ENCODE data around the gene MTHFD2.

The MTHFD2 gene

DNA sequence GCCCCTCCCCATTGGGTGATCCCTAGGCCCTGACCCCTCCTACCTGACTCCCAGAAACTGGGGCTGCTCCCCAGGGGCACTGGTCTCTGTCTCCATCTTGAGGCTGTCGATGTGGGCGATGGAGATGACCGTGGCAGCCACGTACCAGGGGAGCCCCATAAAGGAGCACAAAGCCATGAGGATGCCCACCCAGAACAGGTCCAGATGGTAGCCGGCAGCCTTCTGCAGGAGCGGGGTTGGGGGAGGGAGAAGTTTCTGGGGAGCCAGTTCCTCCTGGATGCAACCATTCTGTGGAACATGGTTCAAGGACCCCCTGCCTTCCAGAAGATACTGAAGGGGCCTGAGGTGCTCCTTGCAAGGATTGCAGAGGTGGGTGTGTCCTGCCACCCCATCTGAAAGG lies 34.0 kb downstream of the MTHFD2 start:
- no peak for DNase-seq

DNA sequence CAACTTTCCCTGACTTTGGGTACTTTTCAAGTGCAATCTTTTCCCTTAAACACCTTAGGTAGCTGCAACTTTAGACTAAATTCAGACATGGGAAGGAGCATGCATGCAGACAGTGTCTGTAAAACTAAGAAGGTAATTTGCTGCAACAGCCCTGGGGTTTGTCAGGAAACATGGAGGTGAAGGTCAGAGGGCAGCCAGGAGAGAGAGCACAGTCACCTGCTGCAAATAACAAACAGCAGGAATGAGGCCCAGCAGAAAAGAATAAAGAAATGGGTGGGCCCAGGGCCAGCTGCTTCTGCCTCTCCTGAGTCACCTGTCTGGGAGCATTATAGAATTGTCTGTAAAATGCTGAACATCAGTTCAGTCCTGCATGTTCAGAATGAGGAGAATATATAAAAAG lies 35.2 kb downstream of the MTHFD2 start:
- peak in 1 of 2 experiments; percentile 12 for DNase-seq

DNA sequence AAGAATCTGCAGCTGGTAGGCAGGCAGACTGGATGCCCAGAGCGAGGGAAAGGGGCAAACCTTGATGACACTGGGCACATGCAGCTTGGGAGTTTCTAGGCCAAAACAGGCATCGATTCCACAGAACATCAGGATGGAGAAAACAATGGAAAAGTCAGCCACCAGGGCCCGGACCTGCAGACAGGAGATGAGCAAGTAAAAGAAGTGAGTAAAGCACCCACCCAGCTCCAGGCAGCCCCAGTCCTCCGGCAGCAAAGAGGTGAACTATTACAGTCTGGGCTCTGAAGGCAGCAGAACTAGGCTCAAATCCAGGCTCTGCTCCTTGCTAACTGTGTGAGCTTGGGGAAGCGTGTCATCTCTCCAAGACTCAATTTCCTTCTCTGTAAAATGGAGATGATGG lies 36.6 kb downstream of the MTHFD2 start:
- no peak for DNase-seq

DNA sequence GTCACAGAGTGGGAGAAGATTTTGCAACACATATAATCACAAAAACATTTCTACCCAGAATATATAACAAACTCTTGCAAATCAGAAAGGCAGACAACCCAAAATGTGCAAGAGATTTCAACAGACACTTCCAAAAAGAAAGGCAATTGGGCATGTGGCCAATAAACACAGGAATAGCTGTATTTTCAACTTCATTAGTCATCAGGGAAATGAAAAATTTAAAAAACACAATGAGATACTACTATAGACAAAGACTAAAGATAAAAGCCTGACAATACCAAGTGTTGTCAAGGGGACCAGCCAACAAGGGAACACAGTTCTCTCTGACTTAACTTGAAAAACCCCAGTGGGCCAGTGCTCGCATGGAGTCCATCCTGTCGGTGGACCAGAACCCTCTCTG lies 40.5 kb downstream of the MTHFD2 start:
- DNase-seq = no peak

DNA sequence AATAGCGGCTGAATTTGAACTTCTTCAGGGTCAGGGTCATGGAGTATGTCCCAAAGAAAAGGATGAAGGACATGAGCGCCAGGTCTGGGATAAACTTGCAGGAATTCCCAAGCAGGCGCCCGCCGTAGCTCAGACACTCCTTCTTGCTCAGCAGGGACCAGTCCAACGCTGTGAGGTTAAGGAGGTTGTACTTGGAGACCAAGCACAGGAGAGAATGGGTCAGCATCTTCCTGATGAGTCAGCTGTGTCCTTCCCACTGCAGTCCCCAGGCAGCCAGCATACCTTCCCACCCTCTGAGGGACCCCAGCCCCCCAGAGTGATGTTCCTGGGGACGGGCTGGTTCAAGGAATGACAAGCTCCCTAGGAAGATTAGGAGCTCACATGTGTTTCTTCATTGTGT lies 40.9 kb downstream of the MTHFD2 start:
- DNase-seq = no peak

DNA sequence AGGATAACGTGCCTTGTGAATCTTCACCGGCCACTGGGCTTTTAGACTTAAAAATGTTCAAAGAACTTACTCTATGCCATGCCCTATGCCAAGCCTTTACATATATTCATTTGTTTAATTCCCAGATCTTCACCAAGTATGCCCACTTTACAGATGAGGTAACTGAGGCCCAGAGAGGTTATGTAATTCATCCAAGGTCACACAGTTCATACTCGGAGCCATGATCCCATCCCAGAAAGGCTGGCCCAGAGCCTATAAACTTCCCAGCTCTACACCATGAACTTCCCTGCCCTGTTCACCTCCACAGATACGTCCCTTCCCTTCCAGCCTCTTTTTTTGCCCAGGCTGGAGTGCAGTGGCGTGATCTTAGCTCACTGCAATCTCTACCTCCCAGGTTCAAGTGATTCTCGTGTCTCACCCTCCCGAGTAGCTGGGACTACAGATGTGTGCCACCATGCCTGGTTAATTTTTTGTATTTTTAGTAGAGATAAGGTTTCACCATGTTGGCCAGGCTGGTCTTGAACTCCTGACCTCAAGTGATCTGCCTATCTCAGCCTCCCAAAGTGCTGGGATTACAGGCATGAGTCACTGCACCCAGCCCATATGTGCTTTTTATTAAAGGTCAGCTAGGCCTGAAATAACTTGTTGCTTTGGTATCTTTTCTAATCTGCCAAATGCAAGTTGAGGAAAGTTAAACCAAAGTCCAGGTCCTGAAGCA lies 44.1 kb downstream of the MTHFD2 start:
- no peak for DNase-seq

DNA sequence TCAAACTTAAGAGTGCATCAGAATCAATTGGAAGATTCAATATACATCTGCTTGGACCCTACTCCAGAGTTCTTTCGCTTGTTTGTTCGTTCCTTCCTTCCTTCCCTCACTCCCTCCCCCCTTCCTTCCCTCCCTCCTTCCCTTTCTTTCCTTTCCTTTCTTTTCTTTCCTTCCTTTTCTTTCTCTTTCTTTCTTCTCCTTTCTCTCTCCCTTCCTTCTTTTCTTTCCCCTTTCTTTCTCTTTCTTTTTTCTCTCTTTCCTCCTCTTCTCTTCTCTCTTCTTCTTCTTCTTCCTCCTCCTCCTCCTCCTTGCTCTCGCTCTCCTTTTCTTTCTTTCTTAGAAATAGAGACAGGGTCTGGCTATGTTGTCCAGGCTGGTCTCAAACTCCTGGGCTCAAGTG lies 45.9 kb downstream of the MTHFD2 start:
- no peak for DNase-seq

DNA sequence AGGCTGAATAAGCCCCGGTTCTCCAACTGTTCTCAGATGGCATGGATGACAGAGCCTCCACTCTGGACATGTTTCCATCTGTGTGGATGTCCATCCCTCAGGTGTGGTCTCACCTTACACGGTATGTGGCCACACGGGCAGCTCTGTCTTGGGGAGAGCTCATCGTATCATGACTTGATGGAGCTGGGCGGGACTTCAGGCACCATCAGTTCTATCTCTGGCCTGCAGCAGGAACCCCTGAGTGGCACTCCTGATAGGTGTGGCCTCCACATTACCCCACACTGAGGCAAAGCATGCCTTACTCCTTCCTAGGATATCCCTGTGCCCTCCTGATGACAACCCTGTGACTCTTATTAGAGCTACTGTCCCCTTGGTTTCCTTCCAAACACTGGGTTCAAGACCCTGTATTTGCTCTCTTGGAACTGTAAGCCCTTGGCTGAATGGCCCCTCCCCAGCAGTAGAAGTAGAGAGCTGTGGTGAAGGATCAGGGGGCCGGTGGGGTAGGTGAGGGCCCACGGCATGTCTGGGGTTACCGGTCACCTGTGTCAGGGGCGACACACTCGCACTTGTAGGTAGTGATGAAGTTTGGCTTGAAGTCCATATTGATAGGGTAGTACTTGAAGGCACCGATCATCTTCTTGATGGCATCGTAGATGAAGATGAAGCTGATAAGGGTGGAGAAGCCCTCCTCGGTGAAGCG lies 48.2 kb downstream of the MTHFD2 start:
- no peak for DNase-seq

DNA sequence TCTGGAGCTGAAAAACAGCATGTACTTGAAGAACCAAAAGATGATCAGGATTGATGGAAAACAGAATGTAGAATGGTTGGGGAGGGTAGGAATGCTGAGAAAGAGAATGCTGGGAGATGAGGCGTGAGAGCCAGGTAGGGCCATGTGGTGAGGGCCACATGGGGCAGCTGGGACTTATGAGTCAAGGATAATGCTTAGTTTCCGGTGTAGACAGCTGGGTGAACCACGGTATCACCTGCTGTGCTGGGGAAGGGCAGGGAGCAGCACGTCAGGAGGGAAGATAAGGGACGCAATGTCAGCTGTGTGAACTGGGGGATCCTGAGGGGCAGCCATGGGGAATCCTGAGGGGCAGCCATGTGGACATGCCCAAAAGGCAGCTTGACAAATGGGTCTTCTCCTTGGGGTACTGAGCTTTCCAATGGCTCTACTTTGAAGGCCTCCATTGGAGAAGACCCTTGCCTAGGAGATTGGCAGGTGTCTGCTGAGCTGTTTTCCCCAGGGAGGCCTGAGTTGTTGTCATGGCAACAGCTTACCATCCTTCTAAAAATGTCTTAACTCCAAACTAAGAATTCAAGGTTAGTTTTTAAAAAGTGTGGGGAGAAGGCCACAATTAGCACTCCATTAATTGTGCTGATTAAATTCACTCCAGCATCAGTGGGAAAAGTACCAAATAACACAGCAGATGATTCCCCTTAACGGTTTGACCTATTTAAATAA lies 51.1 kb downstream of the MTHFD2 start:
- DNase-seq = peak; percentile 14 to 37

DNA sequence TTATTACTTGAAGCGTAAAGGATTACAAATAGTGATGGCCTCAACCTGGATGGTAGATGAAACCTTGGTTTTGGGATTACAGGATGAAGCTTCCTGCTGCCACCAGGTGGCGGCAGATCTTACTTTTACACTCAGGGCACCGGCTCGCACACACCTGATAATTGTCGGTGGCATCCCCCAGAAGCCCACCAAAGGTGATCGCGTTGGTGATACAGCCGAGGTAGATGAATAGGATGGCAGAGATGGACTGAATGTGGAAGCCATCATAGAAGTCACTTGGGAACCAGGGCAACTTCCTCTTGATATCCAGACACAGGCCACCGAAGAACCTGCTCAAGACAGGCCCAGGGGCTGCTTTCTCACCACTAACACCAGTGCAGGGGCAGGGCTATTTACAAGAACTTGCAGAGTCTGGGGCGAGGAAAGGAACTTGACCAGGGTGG lies 51.8 kb downstream of the MTHFD2 start:
- peak; percentile 10 to 32 for DNase-seq

DNA sequence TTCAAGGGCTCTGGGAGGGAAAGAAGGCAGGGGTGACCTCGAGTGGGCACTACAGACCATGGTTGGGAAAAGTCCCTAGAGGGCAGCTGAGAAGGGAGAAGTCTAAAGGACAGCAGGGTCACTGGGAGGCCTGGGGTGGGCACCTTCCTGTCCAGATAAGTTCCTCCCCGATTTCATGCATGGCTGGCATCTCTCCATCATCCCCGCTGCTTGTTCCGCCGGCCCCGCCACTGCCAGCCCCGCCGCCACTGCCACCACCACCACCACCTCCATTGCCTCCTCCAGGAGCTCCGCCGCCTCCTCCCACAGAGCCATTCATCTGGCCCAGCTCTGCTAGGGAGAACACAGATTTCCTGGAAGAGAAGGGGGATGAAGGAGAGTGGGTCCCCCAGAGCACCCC lies 53.6 kb downstream of the MTHFD2 start:
- DNase-seq = no peak

DNA sequence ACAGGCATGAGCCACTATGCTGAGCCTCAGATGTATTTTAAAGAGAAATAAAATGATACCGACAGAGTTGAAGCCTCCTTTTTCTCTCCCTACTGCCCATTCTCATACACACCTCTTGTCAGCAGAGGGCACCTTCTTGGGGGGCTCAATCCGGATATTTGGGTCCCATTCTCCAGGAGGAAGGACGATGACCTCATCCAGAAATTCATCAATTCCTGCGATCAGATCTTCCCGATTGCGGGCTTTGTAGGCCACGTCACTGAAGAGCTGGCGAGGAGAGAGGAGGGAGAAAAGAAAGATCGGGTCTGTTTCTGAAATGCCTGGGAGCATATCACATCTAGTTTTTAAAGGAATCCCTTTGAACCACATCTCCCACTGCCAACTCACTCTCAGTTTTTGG lies 54.4 kb downstream of the MTHFD2 start:
- no peak for DNase-seq

DNA sequence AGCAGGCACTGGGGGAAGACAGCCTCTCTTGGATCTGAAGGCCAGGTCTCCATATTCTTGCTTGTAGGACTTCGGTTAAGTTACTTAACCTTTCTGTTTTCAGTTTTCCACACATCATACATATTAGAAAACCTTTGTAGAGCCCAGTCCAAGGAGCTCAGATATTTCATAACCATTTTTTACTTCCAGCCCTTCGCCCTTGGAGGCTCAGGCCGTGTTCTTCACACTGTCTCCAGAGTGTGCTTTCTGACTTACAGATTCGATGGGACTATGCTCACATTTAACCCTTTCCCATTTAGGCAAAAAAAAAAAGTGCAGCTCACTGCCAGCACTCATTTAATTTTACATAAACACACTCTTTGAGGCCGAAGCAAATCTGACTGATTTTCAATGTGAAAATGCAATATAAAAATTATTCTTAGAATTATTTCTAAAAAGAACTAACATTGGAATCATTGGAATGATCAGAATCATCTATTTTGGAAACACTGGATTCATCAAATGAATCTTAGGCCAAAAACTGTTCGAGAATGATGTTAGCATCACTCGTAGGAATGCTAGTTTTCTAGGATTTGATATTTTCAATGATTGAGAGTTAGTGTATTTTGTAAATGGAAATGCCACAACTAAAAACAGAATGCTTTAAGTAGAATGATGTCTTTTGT lies 55.0 kb downstream of the MTHFD2 start:
- no peak for DNase-seq

DNA sequence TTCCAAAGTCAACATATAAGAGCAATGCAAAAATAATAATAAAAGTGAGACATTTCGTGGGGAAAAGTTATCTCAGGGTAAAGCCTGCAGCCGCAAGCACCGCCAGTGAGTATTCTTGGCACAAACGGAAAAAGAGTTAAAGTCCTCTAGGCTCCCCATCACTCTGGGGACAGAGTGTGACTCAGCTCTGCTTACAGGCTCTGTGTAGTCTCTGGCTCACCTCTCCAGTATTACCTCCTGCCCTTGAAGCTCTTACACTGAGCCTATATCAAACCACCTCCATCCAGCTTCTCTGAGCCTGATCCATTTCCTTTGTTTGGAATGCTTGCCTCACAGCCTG lies 55.5 kb downstream of the MTHFD2 start:
- DNase-seq = no peak

DNA sequence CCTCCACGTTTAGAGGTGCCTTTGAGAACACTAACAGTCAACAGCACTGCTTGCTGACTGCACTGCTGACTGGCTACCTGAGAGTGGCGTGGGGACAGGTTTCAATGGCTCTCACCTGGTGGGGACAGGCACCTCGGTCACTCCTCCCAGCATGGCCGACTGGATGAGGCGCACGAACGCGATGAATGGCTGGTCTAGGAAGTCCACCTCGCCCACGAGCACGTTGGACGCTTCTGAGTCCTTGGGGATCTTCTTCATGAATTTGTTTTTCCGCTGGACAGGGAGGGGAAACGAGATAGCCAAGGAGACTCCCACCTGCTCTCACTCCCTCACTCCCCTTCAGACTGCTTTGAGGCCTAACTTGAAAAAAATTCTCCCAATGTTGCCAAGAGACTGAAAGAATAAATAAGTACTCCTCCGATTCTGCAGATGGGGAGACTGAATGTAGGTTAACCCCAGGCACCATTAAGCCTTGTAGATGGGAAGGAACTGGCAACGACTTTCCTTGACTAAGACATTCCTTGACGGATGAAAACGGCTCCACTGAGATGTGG lies 57.3 kb downstream of the MTHFD2 start:
- DNase-seq = no peak

DNA sequence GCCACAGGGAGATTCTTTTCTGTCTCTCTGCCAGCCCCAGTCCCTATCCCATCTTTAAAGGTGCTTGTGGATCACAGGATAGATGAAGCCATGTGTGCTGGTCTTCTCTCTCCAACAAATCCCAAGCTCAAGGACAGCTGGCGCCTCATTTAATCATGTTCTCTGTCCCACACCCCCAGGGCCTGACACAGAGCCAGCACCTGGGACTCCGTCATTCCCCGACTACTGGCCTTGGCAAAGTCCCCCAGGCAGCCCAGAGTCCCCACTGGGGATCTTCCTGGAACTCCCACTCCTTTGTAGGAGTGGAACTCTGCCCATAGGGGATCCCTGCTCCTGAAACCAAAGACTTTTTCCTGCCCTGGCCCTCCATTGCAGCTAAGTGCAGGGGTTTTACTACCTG lies 60.8 kb downstream of the MTHFD2 start:
- DNase-seq = no peak

DNA sequence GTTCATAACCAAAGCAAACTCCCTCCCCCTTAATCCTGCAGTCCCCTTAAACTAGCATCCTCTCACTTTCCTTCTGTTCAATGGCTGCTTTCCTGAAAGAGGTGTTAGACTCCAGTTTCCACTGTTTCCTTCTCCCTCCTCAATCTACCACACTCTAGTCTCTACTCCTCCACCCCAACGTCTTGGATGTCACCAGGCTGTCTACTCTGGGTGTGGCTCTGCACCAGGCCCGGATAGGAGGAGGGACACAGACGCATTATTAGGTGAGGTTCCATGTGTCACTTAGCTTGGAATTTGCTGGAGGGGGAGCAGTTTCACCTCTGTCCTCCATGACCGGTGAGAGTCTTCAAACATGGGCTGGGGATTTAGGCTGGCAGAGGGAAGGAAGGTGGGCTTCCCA lies 61.3 kb downstream of the MTHFD2 start:
- DNase-seq = no peak

DNA sequence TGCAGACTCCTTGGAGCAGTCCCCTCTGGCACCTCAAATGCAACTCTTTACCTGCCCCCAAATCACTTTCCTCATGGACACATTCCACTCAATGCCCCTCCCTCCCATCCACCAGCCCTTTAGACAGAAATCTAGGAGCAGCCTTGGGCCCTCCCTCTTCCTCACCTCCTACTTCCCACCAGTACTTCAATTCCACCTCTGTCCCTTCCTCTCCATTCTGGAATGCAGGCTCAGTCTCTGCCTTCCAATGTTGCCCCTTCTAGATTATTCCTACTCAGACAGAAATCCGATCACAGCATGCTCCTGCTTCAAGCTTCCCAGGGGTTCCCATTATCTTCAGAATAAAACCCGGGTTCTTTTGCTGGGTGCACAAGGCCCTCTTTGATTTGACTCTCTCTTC lies 62.1 kb downstream of the MTHFD2 start:
- DNase-seq = no peak

DNA sequence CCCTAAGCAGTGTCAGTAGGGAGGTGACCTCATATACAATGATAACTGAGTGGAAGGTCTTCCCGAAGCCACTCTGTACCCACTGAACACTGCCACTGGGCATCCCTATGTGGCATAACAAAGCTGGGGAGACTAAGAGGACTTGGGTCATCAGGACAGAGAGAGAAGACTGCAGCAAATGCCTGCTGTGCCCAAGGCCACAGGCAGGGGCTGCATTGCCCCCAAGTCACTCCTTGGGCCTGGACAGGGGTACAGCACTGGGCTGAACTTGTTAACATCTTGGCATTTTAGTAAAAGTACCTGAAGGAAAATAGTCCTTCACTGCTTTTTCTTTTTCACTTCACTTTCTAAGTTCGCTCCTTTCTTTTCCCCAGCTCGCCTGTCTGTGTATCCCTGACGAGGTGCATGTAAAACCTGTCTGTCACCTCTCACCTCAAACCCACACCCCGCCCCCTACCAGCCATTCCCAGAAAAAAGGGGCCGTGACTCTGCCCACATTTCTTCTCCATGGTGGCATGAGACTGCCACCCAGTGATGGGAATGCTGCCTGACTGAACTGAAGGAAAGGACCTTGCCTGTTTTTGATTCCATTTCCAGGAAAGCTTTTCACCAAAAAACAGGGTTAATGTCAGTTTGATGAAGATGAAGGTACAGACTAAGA lies 62.9 kb downstream of the MTHFD2 start:
- DNase-seq = peak; percentile 45 to 53

DNA sequence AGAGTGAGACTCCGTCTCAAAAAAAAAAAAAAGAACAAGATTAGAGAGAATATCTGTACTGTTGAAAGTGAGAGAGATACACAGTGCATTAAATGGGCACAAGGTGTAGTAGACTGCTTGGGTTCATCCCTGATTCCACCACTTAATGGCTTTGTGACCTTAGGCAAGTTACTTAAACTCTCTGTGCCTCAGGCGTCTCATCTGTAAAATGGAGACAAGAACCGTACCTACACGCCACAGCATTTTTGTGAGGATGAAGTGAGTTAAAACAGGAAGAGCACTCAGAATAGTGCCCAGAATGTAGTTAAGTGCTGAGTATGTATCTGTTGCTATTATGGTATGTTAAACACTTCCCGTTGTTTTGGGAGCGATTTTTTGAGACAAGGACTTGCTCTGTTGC lies 64.3 kb downstream of the MTHFD2 start:
- no peak for DNase-seq

DNA sequence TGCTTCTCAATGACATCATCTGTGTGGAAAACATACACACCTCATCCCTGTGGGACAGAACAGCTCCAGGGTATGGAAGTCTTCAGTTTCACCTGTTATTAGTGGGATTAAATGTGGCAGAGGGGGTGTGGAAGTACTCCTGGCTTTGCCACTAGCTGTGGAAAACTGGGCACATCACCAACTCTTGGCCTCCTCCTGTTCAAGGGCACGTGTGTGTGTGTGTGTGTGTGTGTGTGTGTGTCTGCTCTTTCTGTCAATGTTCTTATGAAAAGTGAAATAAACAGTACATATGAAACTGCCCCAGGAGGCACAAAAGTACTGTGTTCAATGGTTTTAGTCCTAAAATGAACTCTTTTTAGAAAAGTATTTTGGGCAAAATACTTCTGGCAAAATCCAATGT lies 65.9 kb downstream of the MTHFD2 start:
- no peak for DNase-seq

DNA sequence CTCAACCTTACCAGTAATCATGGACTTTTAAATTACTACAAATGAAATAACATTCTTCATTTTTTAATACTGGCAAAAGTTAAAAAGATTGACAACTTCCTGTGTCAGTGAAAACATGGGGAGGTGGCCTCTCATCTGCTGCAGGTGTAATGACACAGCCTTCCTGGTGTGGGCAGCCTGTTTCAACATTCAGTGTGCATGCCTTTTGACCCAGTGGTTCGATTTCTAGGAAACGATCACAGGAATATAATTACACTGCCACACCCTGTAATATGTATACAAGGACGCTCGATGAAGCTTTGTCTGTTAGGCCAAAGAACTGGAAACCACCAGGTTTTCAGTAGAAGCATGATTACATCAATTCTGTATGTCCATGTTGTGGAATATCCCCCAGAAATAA lies 68.7 kb downstream of the MTHFD2 start:
- peak; percentile 27 to 57 for DNase-seq
